Activated CD4-positive, alpha-beta T cell treated with anti-CD3 and anti-CD28 coated beads for 24 hours (primary cell): ENCODE results near the gene FAM47E.
"Not testable (repeated sequence)": the region's sequence is repeated elsewhere in the genome, so short reads cannot be mapped to it uniquely, and the experiment has no call there.

ENCODE experiments used
- DNase-seq, 2 donors: peaks; one replicate each; pipeline ENCODE4 v3.0.0-alpha.2; 2020; ENCODE audit warnings: low read depth in 2 of 2

The FAM47E gene

GRCh38 chr4:76270244-76271175, 19.0 kb downstream of the FAM47E start:
- DNase-seq, result no peak

- no peak for DNase-seq
Observed at GRCh38 chr4:76271248-76271647, 19.7 kb downstream of the FAM47E start.

GRCh38 chr4:76272073-76272472, 20.6 kb downstream of the FAM47E start:
- no peak for DNase-seq

GRCh38 chr4:76272582-76272981, 21.1 kb downstream of the FAM47E start:
- DNase-seq, result no peak

- DNase-seq, result no peak
Observed at GRCh38 chr4:76272999-76273398, 21.5 kb downstream of the FAM47E start.

GRCh38 chr4:76275486-76276124, 24.1 kb downstream of the FAM47E start:
- DNase-seq, result no peak

- DNase-seq, result no peak
Observed at GRCh38 chr4:76276813-76277212, 25.3 kb downstream of the FAM47E start.

- DNase-seq, result no peak
Observed at GRCh38 chr4:76277667-76278066, 26.1 kb downstream of the FAM47E start.

- no peak for DNase-seq
Observed at GRCh38 chr4:76278583-76278982, 27.1 kb downstream of the FAM47E start.

- peak in 1 of 2 donors; percentile 5 for DNase-seq
Observed at GRCh38 chr4:76279462-76279861, 27.9 kb downstream of the FAM47E start.

- no peak for DNase-seq
Observed at GRCh38 chr4:76280488-76281441, 29.2 kb downstream of the FAM47E start.

- not testable (repeated sequence) for DNase-seq
Observed at GRCh38 chr4:76281594-76281993, 30.1 kb downstream of the FAM47E start.

- DNase-seq, result no peak
Observed at GRCh38 chr4:76282941-76283689, 31.6 kb downstream of the FAM47E start.

GRCh38 chr4:76283900-76284299, 32.4 kb downstream of the FAM47E start:
- DNase-seq, result no peak

GRCh38 chr4:76287811-76288210, 36.3 kb downstream of the FAM47E start:
- DNase-seq, result not testable (repeated sequence)

- DNase-seq, result no peak
Observed at GRCh38 chr4:76292730-76293129, 41.2 kb downstream of the FAM47E start.

- no peak for DNase-seq
Observed at GRCh38 chr4:76293772-76294171, 42.3 kb downstream of the FAM47E start.

- no peak for DNase-seq
Observed at GRCh38 chr4:76296286-76296820, 44.8 kb downstream of the FAM47E start.

- no peak for DNase-seq
Observed at GRCh38 chr4:76298227-76298626, 46.7 kb downstream of the FAM47E start.

- DNase-seq, result no peak
Observed at GRCh38 chr4:76300012-76300411, 48.5 kb downstream of the FAM47E start.
